Measurements from ENCODE around the gene RAB11FIP4. TPM values are rescaled to one million over a fixed set of nuclear protein-coding genes. Genes with fewer than 3 reads are reported as not detected.

The RAB11FIP4 gene
- polyA plus RNA-seq, 1 of the 3 experiments (the other 2 are of a cell fraction) = 9.4 TPM

GRCh38 chr17:31476525-31477416, 85.3 kb downstream of the RAB11FIP4 start:
- H2AFZ ChIP-seq (ENCODE audit: low read depth) = no peak overlapping the region
- H3K4me1 ChIP-seq (ENCODE audit: control insufficient read depth in 1 of 2, insufficient read depth in 2 of 2, low read depth in 1 of 2, low read length in 1 of 2) = no peaks in the 10 kb centered on the region
- H3K4me3 ChIP-seq (ENCODE audit: low read depth in 2 of 2, low read length in 1 of 2) = no peak overlapping the region
- no peak overlapping the region for H3K9ac ChIP-seq
- no peaks in the 10 kb centered on the region for H4K20me1 ChIP-seq (ENCODE audit: insufficient read depth)
- H3K9me2 ChIP-seq = no peaks in the 10 kb centered on the region
- ChIA-PET CTCF (interaction anchor here (0.7 to 1.4 kb wide), 2 partner anchors 87 kb away, joined by 3 read pairs; no protein-coding TSS in a partner anchor), POLR2A (no interaction called here)
- H3K9me3 ChIP-seq = no peaks in the 10 kb centered on the region
- TF ChIP-seq RAD21 (IDR thresholded peaks at IDR 0.05; ENCODE audit: low read length) = no peak
- TF ChIP-seq MAX (IDR thresholded peaks at IDR 0.05; ENCODE audit: low read depth) = no peak
- TF ChIP-seq JUND (IDR thresholded peaks at IDR 0.05) = no peak
- no peak for TF ChIP-seq FOSL2 (IDR thresholded peaks at IDR 0.05; ENCODE audit: borderline replicate concordance, low read depth)
- no peak for DNase-seq
- no peaks in the 10 kb centered on the region for H3F3A ChIP-seq (replicated peaks; ENCODE audit: insufficient read depth)
- H3K27ac ChIP-seq (ENCODE audit: low read depth in 2 of 2, low read length in 1 of 2) = no peak overlapping the region
- 83% methylated on average over 15 of the region's 16 CpGs for WGBS (ENCODE audit: low lambda C conversion rate)
- no peaks in the 10 kb centered on the region for H3K79me2 ChIP-seq (ENCODE audit: insufficient read depth)
- H3K27me3 ChIP-seq (ENCODE audit: insufficient read depth) = no peaks in the 10 kb centered on the region
- H3K4me2 ChIP-seq = no peak overlapping the region
- H3K36me3 ChIP-seq (replicated peaks in 1 of 2; ENCODE audit: control insufficient read depth in 1 of 2, insufficient read depth in 2 of 2, low read length in 1 of 2) = no peaks in the 10 kb centered on the region

GRCh38 chr17:31477417-31478055, 86.1 kb downstream of the RAB11FIP4 start:
- WGBS (ENCODE audit: low lambda C conversion rate) = 81% methylated on average over 14 of the region's 14 CpGs
- no peak overlapping the region for H3K9ac ChIP-seq
- no peaks in the 10 kb centered on the region for H3F3A ChIP-seq (replicated peaks; ENCODE audit: insufficient read depth)
- ChIA-PET CTCF (interaction anchor here (1.3 to 1.4 kb wide), 2 partner anchors 19 to 88 kb away, joined by 3 read pairs; no protein-coding TSS in a partner anchor), POLR2A (no interaction called here)
- no peak overlapping the region for H2AFZ ChIP-seq (ENCODE audit: low read depth)
- DNase-seq = no peak
- no peaks in the 10 kb centered on the region for H3K9me2 ChIP-seq
- no peaks in the 10 kb centered on the region for H3K9me3 ChIP-seq
- H3K4me2 ChIP-seq = no peak overlapping the region
- no peaks in the 10 kb centered on the region for H3K79me2 ChIP-seq (ENCODE audit: insufficient read depth)
- no peak overlapping the region for H3K27ac ChIP-seq (ENCODE audit: low read depth in 2 of 2, low read length in 1 of 2)
- no peaks in the 10 kb centered on the region for H3K4me1 ChIP-seq (ENCODE audit: control insufficient read depth in 1 of 2, insufficient read depth in 2 of 2, low read depth in 1 of 2, low read length in 1 of 2)
- H4K20me1 ChIP-seq (ENCODE audit: insufficient read depth) = no peaks in the 10 kb centered on the region
- H3K4me3 ChIP-seq (ENCODE audit: low read depth in 2 of 2, low read length in 1 of 2) = no peak overlapping the region
- no peaks in the 10 kb centered on the region for H3K36me3 ChIP-seq (replicated peaks in 1 of 2; ENCODE audit: control insufficient read depth in 1 of 2, insufficient read depth in 2 of 2, low read length in 1 of 2)
- TF ChIP-seq CTCF (IDR thresholded peaks at IDR 0.05) = no peak
- TF ChIP-seq, protein P1, sequence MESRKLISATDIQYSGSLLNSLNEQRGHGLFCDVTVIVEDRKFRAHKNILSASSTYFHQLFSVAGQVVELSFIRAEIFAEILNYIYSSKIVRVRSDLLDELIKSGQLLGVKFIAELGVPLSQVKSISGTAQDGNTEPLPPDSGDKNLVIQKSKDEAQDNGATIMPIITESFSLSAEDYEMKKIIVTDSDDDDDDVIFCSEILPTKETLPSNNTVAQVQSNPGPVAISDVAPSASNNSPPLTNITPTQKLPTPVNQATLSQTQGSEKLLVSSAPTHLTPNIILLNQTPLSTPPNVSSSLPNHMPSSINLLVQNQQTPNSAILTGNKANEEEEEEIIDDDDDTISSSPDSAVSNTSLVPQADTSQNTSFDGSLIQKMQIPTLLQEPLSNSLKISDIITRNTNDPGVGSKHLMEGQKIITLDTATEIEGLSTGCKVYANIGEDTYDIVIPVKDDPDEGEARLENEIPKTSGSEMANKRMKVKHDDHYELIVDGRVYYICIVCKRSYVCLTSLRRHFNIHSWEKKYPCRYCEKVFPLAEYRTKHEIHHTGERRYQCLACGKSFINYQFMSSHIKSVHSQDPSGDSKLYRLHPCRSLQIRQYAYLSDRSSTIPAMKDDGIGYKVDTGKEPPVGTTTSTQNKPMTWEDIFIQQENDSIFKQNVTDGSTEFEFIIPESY (IDR thresholded peaks at IDR 0.05; ENCODE audit: borderline replicate concordance, low read depth) = no peak
- no peak for TF ChIP-seq SMC3 (IDR thresholded peaks at IDR 0.05; ENCODE audit: low read depth, low read length)
- H3K27me3 ChIP-seq (ENCODE audit: insufficient read depth) = no peaks in the 10 kb centered on the region
